Retinal pigment epithelial cell (primary cell): ENCODE data around the gene WDR41.

Source experiments
- DNase-seq: peaks from one replicate; pipeline ENCODE4 v3.0.0-alpha.2; 2010; ENCODE audit warnings: low read depth
- H3K4me3 ChIP-seq: 2 replicates; pipeline ENCODE4 v1.5.1; 2011; ENCODE audit warnings: mild to moderate bottlenecking, low read length, control low read depth, moderate library complexity
- CTCF ChIP-seq: conservative IDR thresholded peaks from 2 replicates; pipeline ENCODE4 v1.5.1; 2011; ENCODE audit warnings: low read depth, low read length, control low read depth, inconsistent platforms

WDR41 gene

DNA sequence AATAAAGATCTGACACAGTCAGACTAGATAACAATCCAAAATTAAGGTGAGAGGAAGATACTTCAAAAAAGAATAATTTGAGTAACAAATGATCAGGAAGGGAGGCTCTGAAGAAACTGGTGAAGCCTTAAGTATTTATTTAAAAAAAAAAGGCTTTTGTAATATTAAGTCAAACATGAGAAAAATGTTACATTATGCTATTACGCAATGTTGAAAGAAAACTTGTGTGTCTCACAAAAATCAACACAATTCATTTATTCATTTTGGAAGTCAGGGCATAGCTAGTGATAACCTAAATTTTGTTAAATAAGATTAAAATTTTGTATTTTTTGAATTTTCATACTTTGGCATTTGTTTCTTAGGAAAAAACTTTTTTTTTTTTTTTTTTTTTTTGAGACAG, 28.2 kb downstream of the WDR41 start:
- TF ChIP-seq CTCF = no peak
- no peak overlapping the region for H3K4me3 ChIP-seq
- DNase-seq = no peak

GRCh38 chr5:77461287-77461686, 30.8 kb downstream of the WDR41 start:
- DNase-seq = no peak
- no peak for TF ChIP-seq CTCF
- no peak overlapping the region for H3K4me3 ChIP-seq

- H3K4me3 ChIP-seq = no peak overlapping the region
- no peak for DNase-seq
- TF ChIP-seq CTCF = no peak
Measured at GRCh38 chr5:77454123-77454522, 38.0 kb downstream of the WDR41 start.

DNA sequence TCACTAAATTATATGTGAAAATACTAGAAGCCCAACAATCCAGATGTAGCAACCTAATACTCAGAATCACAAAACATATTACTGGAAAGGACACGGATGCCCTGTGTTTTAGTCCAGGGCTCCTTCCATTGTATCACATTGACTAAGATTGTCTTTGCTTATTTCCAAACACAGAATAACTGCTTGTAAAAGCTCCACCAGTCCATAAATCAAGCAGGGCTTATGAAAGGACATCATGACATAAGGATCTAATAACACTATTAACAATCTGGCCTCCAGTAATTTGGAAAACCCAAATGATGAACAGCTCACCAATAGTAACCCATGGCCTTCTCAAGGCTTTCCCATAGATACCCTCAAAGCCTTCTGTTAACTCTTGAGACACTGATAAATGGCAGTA, 39.8 kb downstream of the WDR41 start:
- H3K4me3 ChIP-seq = no peak overlapping the region
- no peak for DNase-seq
- no peak for TF ChIP-seq CTCF

DNA sequence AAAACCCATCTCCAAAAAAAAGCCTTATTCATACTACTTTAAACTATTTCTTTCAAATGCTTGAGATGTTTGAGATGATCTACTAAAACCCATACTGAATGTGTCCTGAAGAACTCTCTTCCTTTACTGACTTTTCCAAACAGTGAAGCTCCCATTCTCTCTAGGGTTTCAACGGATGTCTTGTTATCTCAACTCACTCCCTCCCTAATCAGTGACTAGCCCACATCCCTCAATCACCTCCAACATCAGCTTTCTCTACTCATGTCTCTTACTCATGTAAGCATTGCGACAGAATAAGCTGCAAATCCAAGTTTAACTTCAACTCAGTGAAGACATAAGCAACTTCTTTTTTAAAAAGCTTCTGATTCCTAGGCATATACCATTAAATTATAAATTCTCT, 42.1 kb downstream of the WDR41 start:
- no peak for DNase-seq
- H3K4me3 ChIP-seq = no peak overlapping the region
- no peak for TF ChIP-seq CTCF

GRCh38 chr5:77449277-77449676, 42.8 kb downstream of the WDR41 start:
- no peak for TF ChIP-seq CTCF
- DNase-seq = no peak
- H3K4me3 ChIP-seq = no peak overlapping the region

DNA sequence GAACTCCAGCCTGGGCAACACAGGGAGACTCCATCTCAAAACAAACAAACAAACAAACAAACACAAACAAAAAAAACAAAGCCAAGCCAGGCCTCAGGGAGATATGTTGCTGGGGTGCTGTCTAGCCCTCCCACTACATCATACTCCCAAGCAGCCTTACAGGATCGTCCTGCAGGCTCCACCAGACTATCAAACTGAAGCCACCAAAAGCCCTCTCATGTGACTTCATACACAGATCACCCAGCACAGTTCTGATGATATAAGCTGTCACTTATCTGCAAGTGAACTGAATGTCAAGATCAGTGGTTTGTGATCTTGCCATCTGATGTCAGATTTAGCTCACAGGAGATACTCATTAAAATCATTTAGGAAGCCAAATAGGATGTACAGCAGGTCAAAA, 43.3 kb downstream of the WDR41 start:
- TF ChIP-seq CTCF = no peak
- DNase-seq = no peak

More for the DNA sequence above, 43.3 kb downstream of the WDR41 start:
- no peak overlapping the region for H3K4me3 ChIP-seq
